GM12878 (cell line): Measurements from ENCODE around the gene AOAH. TPM values are rescaled to one million over a fixed set of nuclear protein-coding genes. Genes with fewer than 3 reads are reported as not detected.

Experiments used
- ATAC-seq: fragments of 200-7000 bp; cut with Tn5 transposase; 3 replicates; pipeline ENCODE4 v1.9.1; 2020; ENCODE audit warnings: mild to moderate bottlenecking, moderate library complexity
- BruUV-seq: library from RNA; stranded (reverse); fragments of 400-500 nt; replicated peaks from 2 replicates; lab custom pipeline; 2021; lab: Mats Ljungman, UMichigan
- CTCF ChIA-PET: fragments of 300-600 bp; sonication (Branson Sonifier 250); formaldehyde crosslinking; extraction: SDS; loops from one replicate; lab custom pipeline; 2021; ENCODE audit warnings: inconsistent platforms; lab: Yijun Ruan, JAX
- POLR2A ChIA-PET: fragments of 350-600 bp; formaldehyde crosslinking; extraction: SDS; loops from one replicate; lab custom pipeline; 2021; ENCODE audit warnings: inconsistent platforms; lab: Charles Lee
- RAD21 ChIA-PET: fragments of 300-600 bp; sonication (Branson Sonifier 250); formaldehyde crosslinking; loops from one replicate; lab custom pipeline; 2023; ENCODE audit warnings: antibody characterized with exemption; ENCODE audit not compliant: unreplicated experiment; lab: Charles Lee
- SMC1A ChIA-PET: fragments of 300-600 bp; sonication (Branson Sonifier 250); formaldehyde crosslinking; loops from one replicate; lab custom pipeline; 2023; ENCODE audit not compliant: unreplicated experiment, uncharacterized antibody; lab: Charles Lee
- DNase-seq: peaks from one replicate; pipeline ENCODE4 v3.0.0-alpha.2; 2011; ENCODE audit warnings: low read depth, low spot score
- FAIRE-seq: peaks from 3 replicates; lab custom pipeline; 2011; peaks lifted over from hg19 to GRCh38; lab: Jason Lieb, UNC
- H2AFZ ChIP-seq: 2 replicates; pipeline ENCODE4 v1.6.0; 2011; ENCODE audit warnings: low read depth, low read length, control low read depth; ENCODE audit not compliant: control insufficient read depth
- H3K27ac ChIP-seq: 2 replicates; pipeline ENCODE4 v1.5.1; 2011; ENCODE audit warnings: control low read depth; ENCODE audit not compliant: control insufficient read depth, insufficient read depth
- H3K27me3 ChIP-seq, 2 experiments: replicated peaks in 1 of 2; 2 replicates each; pipeline versions ENCODE4 v1.6.0 to v1.6.1; 2011; ENCODE audit warnings: low read length in 1 of 2; ENCODE audit not compliant: control insufficient read depth in 2 of 2, insufficient read depth in 2 of 2
- H3K36me3 ChIP-seq, 2 experiments: 2 replicates each; pipeline ENCODE4 v1.5.1; 2011; ENCODE audit warnings: low read length in 1 of 2; ENCODE audit not compliant: control insufficient read depth in 2 of 2, insufficient read depth in 2 of 2
- H3K4me1 ChIP-seq: 2 replicates; pipeline ENCODE4 v1.6.1; 2011; ENCODE audit warnings: mild to moderate bottlenecking, low read length, moderate library complexity, mixed read lengths; ENCODE audit not compliant: control insufficient read depth, insufficient read depth
- H3K4me2 ChIP-seq: 2 replicates; pipeline ENCODE4 v1.6.0; 2011; ENCODE audit warnings: control low read depth; ENCODE audit not compliant: control insufficient read depth, insufficient read depth
- H3K4me3 ChIP-seq: fragments of 200-600 bp; sonication (generic); 2 replicates; pipeline ENCODE4 v1.5.1; 2016
- H3K79me2 ChIP-seq: 2 replicates; pipeline ENCODE4 v1.6.0; 2011; ENCODE audit warnings: low read length; ENCODE audit not compliant: control insufficient read depth, insufficient read depth
- H3K9ac ChIP-seq: 2 replicates; pipeline ENCODE4 v1.8.0; 2011; ENCODE audit warnings: low read length, control low read depth, mixed read lengths; ENCODE audit not compliant: control insufficient read depth, insufficient read depth
- H3K9me3 ChIP-seq: replicated peaks from 3 replicates; pipeline ENCODE4 v1.5.1; 2011; ENCODE audit warnings: mild to moderate bottlenecking, low read length; ENCODE audit not compliant: control insufficient read depth, insufficient read depth
- H4K20me1 ChIP-seq: 2 replicates; pipeline ENCODE4 v1.6.0; 2011; ENCODE audit not compliant: control insufficient read depth, insufficient read depth
- FOS ChIP-seq: IDR thresholded peaks from 3 replicates; pipeline ENCODE4 v1.6.1; 2011; ENCODE audit warnings: borderline replicate concordance; ENCODE audit not compliant: insufficient read length; ENCODE audit errors: extremely low read depth
- IKZF1 ChIP-seq: fragments of 450-650 bp; conservative IDR thresholded peaks from 2 replicates; pipeline ENCODE4 v1.6.1; 2017; ENCODE audit warnings: antibody characterized with exemption, mild to moderate bottlenecking
- PAX8 ChIP-seq: fragments of 450-650 bp; IDR thresholded peaks from 2 replicates; pipeline ENCODE4 v1.6.1; 2017; ENCODE audit warnings: mild to moderate bottlenecking, moderate library complexity
- POU2F2 ChIP-seq: IDR thresholded peaks from 3 replicates; pipeline ENCODE4 v1.6.1; 2011; ENCODE audit warnings: low read depth, mild to moderate bottlenecking, low read length, borderline replicate concordance
- RAD21 ChIP-seq: IDR thresholded peaks from 2 replicates; pipeline ENCODE4 v1.6.1; 2011; ENCODE audit warnings: mild to moderate bottlenecking, low read depth, low read length, moderate library complexity; ENCODE audit not compliant: insufficient read depth
- RCOR1 ChIP-seq: conservative IDR thresholded peaks from 2 replicates; pipeline ENCODE4 v1.6.1; 2012; ENCODE audit warnings: low read depth, low read length, improper control_type of control experiment
- ZSCAN29 ChIP-seq: fragments of 450-650 bp; IDR thresholded peaks from 2 replicates; pipeline ENCODE4 v1.6.1; 2017; ENCODE audit warnings: mild to moderate bottlenecking, moderate library complexity
- WGBS: methylation state at CpG from one replicate; pipeline ENCODE4 v1.1.6; 2016; ENCODE audit warnings: low lambda C conversion rate; ENCODE audit not compliant: insufficient replicate concordance, insufficient coverage; ENCODE audit errors: missing lambda C conversion rate; 5-methylcytosine and 5-hydroxymethylcytosine counted together
- in situ Hi-C: fragments of 300-500 bp; cut with MboI; formaldehyde crosslinking; loops from 9 replicates; pipeline ENCODE4 v1.14.3; 2018; ENCODE audit warnings: mixed read lengths
- intact Hi-C: fragments of 100-400 bp; cut with micrococcal nuclease; formaldehyde crosslinking; loops from one replicate; pipeline ENCODE4 v1.14.2; 2022; ENCODE audit not compliant: unreplicated experiment
- polyA plus RNA-seq, 11 experiments: library from polyadenylated mRNA; depleted of rRNA in 4 of 11; unstranded in 6 of 11; stranded (reverse) in 5 of 11; fragments of >200 nt; fragmentation: Nextera tagmentation in 4 of 11; fragmentation: Illumina TruSeq in 1 of 11; extraction: Ambion mirVana in 4 of 11; extraction: Trizol in 1 of 11; gene quantifications; 1 replicate in 1 of 11; 2 replicates in 10 of 11; pipeline versions ENCODE4 v1.2.1 to v1.2.3, GENCODE V29; 2011 to 2016; ENCODE audit warnings: inconsistent platforms in 2 of 11, missing spikeins in 2 of 11, low read depth in 1 of 11
- total RNA-seq, 4 experiments: library from RNA; depleted of rRNA in 3 of 4; stranded (reverse); fragments of >200 nt in 3 of 4; fragmentation: Illumina TruSeq in 1 of 4; extraction: Trizol in 1 of 4; gene quantifications; 2 replicates each; pipeline versions ENCODE4 v1.2.1 to v1.2.3, GENCODE V29; 2013 to 2021
- TF ChIP-seq, protein P1 (sequence below): fragments of 450-650 bp; IDR thresholded peaks from 2 replicates; pipeline ENCODE4 v1.6.1; 2017; ENCODE audit warnings: borderline replicate concordance
- TF ChIP-seq, protein P2 (sequence below): IDR thresholded peaks from 2 replicates; pipeline ENCODE4 v1.6.1; 2011; ENCODE audit warnings: mild to moderate bottlenecking, low read depth, low read length, moderate library complexity; ENCODE audit not compliant: insufficient replicate concordance
- TF ChIP-seq, protein P3 (sequence below): fragments of 450-650 bp; IDR thresholded peaks from 2 replicates; pipeline ENCODE4 v1.6.1; 2016; ENCODE audit warnings: mild to moderate bottlenecking
- TF ChIP-seq, protein P4 (sequence below): fragments of 450-650 bp; IDR thresholded peaks from 2 replicates; pipeline ENCODE4 v1.6.1; 2016; ENCODE audit warnings: mild to moderate bottlenecking, moderate library complexity, borderline replicate concordance
- TF ChIP-seq, protein P5 (sequence below): fragments of 450-650 bp; IDR thresholded peaks from 2 replicates; pipeline ENCODE4 v1.6.1; 2016; ENCODE audit warnings: mild to moderate bottlenecking

Gene AOAH
- total and polyA plus RNA-seq, 10 of the 15 experiments (the other 5 are each of a cell fraction or from before 2014, with no cell fraction given) = 0.32 to 2.8 (median 1.4) TPM

DNA sequence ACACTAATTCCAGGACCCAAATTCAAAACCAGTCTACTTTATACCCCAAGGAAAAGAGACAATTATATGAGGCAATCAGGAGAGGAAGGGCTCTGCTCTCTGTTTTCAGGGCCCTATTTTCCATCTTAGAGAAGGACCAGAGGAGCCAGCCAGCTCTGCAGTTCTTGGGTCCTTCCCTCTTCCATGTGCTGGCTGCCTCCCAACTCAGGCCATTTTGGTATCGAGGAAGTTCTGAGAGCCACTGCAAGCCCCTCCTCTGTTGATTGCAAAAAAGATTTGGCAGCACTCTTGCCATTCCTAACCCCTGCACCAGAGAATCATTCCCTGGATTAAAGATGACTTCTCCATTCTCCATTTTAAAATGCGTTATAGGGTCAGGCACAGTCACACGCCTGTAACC, 151.2 kb downstream of the AOAH start (continued):
- TF ChIP-seq, protein P1, sequence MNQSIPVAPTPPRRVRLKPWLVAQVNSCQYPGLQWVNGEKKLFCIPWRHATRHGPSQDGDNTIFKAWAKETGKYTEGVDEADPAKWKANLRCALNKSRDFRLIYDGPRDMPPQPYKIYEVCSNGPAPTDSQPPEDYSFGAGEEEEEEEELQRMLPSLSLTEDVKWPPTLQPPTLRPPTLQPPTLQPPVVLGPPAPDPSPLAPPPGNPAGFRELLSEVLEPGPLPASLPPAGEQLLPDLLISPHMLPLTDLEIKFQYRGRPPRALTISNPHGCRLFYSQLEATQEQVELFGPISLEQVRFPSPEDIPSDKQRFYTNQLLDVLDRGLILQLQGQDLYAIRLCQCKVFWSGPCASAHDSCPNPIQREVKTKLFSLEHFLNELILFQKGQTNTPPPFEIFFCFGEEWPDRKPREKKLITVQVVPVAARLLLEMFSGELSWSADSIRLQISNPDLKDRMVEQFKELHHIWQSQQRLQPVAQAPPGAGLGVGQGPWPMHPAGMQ = no peak

DNA sequence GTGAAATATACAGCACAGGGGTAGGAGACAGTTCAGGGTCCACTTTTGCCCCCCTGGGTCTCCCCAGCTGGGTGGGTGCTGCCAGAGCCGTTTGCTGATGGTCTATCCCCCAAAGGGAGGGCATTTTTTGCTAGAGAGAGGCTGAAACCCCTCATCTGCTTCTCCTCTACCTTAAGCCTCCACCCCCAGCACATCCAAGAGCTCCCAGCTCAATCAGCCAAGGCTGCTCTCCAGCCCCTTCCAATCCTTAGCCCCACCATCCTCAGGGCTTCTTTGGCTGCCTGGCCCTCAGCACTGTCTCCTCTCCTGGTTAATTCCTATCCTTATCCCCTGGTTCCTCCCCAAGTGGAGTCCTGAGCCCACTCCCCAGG, 153.1 kb downstream of the AOAH start:
- Histone ChIP-seq H3K4me3 (no peak overlapping the region), H3K9ac (no peak overlapping the region), H3K36me3 (no peaks in the 10 kb centered on the region), H3K4me2 (no peak overlapping the region), H3K79me2 (no peaks in the 10 kb centered on the region), H3K27me3 (no peaks in the 10 kb centered on the region; a peak in 2 of 4 replicates), H2AFZ (no peak overlapping the region), H4K20me1 (no peaks in the 10 kb centered on the region), H3K4me1 (no peaks in the 10 kb centered on the region), H3K9me3 (no peaks in the 10 kb centered on the region), H3K27ac (no peak overlapping the region)
- ChIA-PET SMC1A (interaction anchor here (1.0 kb wide), 1 partner anchor 22 kb away, joined by 3 read pairs; no protein-coding TSS in a partner anchor), POLR2A (no interaction called here), RAD21 (no interaction called here), CTCF (interaction anchor here (0.9 to 1.0 kb wide), 2 partner anchors 97 to 204 kb away, joined by 3 read pairs; no protein-coding TSS in a partner anchor)
- ATAC-seq = no peak
- intact Hi-C loops = no loop called here
- no peak for DNase-seq
- WGBS = 0% methylated on average over 1 of the region's 1 CpG
- in situ Hi-C loops = no loop called here
- BruUV-seq = no TSS peak
- no peak for FAIRE-seq
- TF ChIP-seq RCOR1 = no peak
- no peak for TF ChIP-seq IKZF1
- TF ChIP-seq, protein P2, sequence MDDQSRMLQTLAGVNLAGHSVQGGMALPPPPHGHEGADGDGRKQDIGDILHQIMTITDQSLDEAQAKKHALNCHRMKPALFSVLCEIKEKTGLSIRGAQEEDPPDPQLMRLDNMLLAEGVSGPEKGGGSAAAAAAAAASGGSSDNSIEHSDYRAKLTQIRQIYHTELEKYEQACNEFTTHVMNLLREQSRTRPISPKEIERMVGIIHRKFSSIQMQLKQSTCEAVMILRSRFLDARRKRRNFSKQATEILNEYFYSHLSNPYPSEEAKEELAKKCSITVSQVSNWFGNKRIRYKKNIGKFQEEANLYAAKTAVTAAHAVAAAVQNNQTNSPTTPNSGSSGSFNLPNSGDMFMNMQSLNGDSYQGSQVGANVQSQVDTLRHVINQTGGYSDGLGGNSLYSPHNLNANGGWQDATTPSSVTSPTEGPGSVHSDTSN = no peak
- no peak for TF ChIP-seq FOS
- TF ChIP-seq PAX8 = no peak
- TF ChIP-seq RAD21 = no peak
- TF ChIP-seq POU2F2 = no peak
- TF ChIP-seq ZSCAN29 = no peak
- TF ChIP-seq, protein P3, sequence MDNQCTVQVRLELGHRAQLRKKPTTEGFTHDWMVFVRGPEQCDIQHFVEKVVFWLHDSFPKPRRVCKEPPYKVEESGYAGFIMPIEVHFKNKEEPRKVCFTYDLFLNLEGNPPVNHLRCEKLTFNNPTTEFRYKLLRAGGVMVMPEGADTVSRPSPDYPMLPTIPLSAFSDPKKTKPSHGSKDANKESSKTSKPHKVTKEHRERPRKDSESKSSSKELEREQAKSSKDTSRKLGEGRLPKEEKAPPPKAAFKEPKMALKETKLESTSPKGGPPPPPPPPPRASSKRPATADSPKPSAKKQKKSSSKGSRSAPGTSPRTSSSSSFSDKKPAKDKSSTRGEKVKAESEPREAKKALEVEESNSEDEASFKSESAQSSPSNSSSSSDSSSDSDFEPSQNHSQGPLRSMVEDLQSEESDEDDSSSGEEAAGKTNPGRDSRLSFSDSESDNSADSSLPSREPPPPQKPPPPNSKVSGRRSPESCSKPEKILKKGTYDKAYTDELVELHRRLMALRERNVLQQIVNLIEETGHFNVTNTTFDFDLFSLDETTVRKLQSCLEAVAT = no peak
- TF ChIP-seq, protein P4, sequence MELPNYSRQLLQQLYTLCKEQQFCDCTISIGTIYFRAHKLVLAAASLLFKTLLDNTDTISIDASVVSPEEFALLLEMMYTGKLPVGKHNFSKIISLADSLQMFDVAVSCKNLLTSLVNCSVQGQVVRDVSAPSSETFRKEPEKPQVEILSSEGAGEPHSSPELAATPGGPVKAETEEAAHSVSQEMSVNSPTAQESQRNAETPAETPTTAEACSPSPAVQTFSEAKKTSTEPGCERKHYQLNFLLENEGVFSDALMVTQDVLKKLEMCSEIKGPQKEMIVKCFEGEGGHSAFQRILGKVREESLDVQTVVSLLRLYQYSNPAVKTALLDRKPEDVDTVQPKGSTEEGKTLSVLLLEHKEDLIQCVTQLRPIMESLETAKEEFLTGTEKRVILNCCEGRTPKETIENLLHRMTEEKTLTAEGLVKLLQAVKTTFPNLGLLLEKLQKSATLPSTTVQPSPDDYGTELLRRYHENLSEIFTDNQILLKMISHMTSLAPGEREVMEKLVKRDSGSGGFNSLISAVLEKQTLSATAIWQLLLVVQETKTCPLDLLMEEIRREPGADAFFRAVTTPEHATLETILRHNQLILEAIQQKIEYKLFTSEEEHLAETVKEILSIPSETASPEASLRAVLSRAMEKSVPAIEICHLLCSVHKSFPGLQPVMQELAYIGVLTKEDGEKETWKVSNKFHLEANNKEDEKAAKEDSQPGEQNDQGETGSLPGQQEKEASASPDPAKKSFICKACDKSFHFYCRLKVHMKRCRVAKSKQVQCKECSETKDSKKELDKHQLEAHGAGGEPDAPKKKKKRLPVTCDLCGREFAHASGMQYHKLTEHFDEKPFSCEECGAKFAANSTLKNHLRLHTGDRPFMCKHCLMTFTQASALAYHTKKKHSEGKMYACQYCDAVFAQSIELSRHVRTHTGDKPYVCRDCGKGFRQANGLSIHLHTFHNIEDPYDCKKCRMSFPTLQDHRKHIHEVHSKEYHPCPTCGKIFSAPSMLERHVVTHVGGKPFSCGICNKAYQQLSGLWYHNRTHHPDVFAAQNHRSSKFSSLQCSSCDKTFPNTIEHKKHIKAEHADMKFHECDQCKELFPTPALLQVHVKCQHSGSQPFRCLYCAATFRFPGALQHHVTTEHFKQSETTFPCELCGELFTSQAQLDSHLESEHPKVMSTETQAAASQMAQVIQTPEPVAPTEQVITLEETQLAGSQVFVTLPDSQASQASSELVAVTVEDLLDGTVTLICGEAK = no peak
- TF ChIP-seq, protein P5, sequence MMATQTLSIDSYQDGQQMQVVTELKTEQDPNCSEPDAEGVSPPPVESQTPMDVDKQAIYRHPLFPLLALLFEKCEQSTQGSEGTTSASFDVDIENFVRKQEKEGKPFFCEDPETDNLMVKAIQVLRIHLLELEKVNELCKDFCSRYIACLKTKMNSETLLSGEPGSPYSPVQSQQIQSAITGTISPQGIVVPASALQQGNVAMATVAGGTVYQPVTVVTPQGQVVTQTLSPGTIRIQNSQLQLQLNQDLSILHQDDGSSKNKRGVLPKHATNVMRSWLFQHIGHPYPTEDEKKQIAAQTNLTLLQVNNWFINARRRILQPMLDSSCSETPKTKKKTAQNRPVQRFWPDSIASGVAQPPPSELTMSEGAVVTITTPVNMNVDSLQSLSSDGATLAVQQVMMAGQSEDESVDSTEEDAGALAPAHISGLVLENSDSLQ = no peak
